ENCODE data around the gene SV2A. TPM values are rescaled to one million over a fixed set of nuclear protein-coding genes. Genes with fewer than 3 reads are reported as not detected.

Gene SV2A
- 0.67 and 3.3 TPM in 2 replicates for total RNA-seq

DNA sequence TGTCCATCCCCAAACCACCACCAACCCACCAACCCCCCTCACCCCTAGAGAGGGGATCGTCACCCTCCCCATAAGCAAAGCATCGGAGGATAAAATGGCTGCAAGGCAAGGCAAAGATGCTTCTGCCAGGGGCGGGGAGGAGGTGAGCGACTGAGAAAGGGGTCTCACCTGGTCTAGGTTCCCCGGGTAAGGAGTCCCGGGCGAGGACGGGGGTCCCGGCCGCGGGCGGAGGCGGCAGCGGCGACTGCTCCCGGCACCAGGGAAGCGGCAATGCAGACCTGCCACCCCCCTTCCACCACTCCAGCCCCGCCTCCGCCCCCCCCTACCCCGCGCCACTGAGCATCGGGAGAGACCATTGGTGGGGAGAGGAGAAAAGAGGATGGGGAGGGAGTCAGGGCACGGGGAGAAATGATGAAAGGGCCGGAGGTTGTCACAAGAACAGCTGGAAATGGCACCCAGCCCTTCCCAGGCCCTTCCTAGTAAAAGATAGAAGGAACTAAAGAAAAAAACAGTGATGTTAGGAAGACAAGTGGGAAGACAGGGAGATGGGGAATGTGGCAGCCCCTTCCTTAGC lies at the start of gene SV2A:
TSS of gene SV2A (minus strand) at position 274 of the 574 bp plus-strand sequence. CDS start 4,004 bp downstream, outside the sequence.

GRCh38 chr1:149936170-149936991 lies 18.7 kb upstream of the SV2A start, which contains the start of gene MTMR11:
MTMR11 (minus strand) TSS chr1:149936879; CDS start chr1:149936647, 232 bp downstream.

GRCh38 chr1:149927563-149928400 lies 10.1 kb upstream of the SV2A start, which contains the start of gene SF3B4:
SF3B4 (minus strand) TSS chr1:149927803; CDS start chr1:149927759, 44 bp downstream.

GRCh38 chr1:149899460-149900284 lies 18.0 kb downstream of the SV2A start, which contains the start of gene BOLA1:
BOLA1 (plus strand) TSS chr1:149899568; CDS start chr1:149900060, 492 bp downstream.

Other genes starting within 250 kb of the SV2A start
- gene FCGR1A, start 135.2 kb downstream of the SV2A start, total RNA-seq = not detected in 2 replicates
- 5.7 and 7.5 TPM in 2 replicates for gene BOLA1, start 18.3 kb downstream of the SV2A start, total RNA-seq
- 18.0 and 20.2 TPM in 2 replicates for gene SF3B4, start 10.0 kb upstream of the SV2A start, total RNA-seq
- gene MTMR11, start 19.0 kb upstream of the SV2A start, total RNA-seq = 3.4 and 7.5 TPM in 2 replicates
- gene OTUD7B, start 92.9 kb upstream of the SV2A start, total RNA-seq = 12.7 and 20.3 TPM in 2 replicates
- 24.2 and 28.7 TPM in 2 replicates for gene VPS45, start 149.9 kb upstream of the SV2A start, total RNA-seq
- gene PLEKHO1, start 232.1 kb upstream of the SV2A start, total RNA-seq = 36.9 and 51.3 TPM in 2 replicates

Measured in vein endothelial cell (primary cell).